HFF-Myc (cell line): Measurements from ENCODE around the gene TOPBP1.
A peak's percentile ranks its signal among the peaks of the same experiment; 100 is the strongest.

ENCODE experiments used
- DNase-seq: peaks from one replicate; pipeline ENCODE4 v3.0.0-alpha.2; 2011; ENCODE audit warnings: low read depth; ENCODE audit errors: extremely low read depth
- H3K4me3 ChIP-seq: replicated peaks from 2 replicates; pipeline ENCODE4 v1.5.1; 2011; ENCODE audit warnings: low read depth, mild to moderate bottlenecking, control low read depth, low read length
- TF ChIP-seq, protein P1 (sequence below): IDR thresholded peaks from 2 replicates; pipeline ENCODE4 v1.5.1; 2012; ENCODE audit warnings: mild to moderate bottlenecking, low read depth, low read length, control low read depth; ENCODE audit errors: missing control alignments

The TOPBP1 gene

DNA sequence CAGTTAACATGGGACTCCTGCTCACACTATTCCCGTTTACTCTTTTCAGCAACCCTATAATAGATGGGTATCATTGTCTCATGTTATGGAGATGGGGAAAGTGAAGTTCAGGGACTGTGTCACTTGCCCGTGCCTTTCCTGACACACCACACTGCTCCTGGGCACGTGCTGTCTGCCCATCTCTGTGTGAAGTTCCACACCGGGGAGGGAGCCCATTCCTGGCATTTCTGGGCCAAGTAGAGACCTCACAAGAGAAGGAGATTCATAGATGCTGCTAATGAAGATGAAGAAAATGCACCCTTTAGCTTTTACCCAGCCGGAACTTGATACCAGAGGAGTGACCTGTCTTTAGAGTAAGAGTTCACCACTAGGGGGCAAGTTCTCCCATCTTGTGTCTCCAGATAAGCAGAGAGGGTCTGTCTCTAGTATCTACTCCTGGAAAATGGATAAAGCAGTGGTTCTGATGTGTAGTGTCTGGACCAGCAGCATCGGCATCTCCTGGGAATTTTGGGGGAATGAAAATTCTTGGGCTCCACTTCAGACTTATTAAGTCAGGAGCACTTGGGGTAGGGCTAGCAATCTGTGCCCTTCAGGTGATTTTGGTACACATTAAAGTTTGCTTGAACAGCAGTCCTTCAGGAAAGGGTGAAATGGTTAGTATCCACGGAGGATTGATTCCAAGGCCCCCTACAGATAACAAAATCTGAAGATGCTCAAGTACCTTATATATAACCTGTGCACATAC lies 2.0 kb upstream of the TOPBP1 start:
- peak; percentile 43 for DNase-seq
- TF ChIP-seq, protein P1, sequence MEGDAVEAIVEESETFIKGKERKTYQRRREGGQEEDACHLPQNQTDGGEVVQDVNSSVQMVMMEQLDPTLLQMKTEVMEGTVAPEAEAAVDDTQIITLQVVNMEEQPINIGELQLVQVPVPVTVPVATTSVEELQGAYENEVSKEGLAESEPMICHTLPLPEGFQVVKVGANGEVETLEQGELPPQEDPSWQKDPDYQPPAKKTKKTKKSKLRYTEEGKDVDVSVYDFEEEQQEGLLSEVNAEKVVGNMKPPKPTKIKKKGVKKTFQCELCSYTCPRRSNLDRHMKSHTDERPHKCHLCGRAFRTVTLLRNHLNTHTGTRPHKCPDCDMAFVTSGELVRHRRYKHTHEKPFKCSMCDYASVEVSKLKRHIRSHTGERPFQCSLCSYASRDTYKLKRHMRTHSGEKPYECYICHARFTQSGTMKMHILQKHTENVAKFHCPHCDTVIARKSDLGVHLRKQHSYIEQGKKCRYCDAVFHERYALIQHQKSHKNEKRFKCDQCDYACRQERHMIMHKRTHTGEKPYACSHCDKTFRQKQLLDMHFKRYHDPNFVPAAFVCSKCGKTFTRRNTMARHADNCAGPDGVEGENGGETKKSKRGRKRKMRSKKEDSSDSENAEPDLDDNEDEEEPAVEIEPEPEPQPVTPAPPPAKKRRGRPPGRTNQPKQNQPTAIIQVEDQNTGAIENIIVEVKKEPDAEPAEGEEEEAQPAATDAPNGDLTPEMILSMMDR: peak; percentile 83
- H3K4me3 ChIP-seq: no peak overlapping the region

DNA sequence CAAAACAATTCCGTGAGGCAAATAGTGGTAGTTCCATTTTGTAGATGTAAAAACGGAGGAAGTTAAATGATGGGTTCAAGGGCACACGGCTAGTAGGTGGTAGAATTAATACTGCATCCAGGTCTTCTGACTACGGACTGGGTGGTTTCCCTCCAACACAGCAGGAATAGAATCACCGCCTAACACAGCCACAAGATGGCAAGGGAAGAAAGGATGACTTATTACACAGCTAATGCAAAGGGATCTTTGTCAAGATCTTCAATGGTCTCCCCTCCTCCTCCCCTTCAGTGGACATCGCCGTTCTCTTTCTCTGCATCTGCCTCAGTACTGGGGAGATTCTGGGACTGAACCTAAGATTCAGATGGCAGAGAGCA lies 524 bp upstream of the TOPBP1 start:
- DNase-seq: no peak
- TF ChIP-seq, protein P1: no peak
- H3K4me3 ChIP-seq: peak overlapping the region; percentile 68

DNA sequence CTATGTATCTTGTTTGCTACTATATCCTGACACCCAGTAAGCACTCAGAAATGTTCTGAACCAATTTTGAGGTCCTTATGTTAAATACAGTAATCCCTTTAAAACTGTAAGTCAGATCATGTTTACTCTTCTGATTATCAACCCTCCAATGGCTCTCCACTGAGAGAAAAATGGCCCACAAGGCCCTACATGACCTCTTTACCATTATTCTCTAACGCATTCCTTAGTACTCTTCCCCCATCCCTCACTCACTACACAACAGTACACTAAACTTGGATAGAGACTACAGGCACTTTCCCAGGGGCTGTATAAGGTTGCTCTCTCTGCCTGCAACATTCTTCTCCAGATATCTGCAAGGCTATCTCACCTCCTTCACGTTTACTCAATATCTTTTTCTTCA lies 1.9 kb downstream of the TOPBP1 start:
- TF ChIP-seq, protein P1: no peak
- peak overlapping the region; percentile 68; the same call in 1 of the 2 replicates for H3K4me3 ChIP-seq
- DNase-seq: no peak

DNA sequence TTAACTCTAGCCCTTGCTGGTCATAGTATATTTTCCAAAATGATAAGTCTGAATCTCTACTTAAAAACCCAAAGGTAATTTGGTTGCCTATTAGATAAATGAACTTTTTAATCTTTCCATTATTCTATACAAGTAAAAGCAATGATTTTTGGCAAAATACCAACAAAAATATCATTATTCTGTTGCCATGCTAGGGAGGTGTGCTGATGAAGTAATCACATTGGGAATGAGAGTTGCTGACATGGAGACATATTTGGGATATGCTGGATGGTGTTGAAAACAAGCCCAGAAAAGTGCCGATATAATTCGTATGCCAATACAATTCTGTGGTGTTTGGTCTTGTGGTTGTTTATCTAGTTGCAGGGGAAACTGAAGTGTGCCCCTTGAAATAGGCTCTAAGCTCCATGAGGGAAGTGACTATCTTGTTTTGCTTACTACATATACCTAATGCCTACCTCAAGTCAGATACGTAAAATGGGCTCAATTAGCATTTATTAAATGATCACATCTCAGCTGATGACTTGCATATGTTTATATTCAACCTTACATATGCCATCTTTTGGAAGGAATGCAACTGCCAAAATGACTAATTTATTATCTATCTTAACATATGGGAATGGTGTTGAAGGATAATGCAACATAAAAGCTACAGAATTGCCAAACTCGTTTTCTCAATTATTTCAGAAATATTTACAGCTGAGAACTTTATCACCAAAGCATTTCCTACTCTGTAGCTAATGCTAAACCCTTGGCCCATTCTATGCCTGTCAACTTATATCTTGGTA lies 5.8 kb downstream of the TOPBP1 start:
- H3K4me3 ChIP-seq: no peak overlapping the region
- DNase-seq: no peak
- TF ChIP-seq, protein P1: no peak

DNA sequence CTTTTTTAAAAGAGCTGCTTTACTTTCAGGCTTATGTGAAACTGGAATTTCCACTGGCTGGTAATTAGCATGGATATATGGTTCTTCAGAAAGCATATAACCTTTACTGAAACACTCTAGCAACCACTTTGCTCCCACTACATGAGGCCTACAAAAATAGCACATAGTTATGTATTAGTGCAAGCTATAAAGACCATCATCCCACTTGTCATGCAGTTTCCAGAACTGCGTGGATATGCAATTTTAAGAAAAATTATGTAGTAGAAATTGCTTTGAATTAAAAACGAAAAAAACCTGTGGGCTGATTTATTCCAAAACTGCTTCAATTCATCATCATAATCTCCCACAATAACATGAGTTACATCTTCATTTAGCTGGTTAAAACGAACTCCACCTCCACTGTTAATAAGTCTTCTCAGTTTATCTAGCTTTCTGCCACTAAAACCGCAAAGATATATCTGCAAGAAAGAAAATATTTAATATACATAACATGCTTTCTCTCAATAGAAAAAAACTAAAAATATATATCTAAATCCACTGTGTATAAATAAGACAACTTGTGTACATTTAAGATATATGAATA lies 12.2 kb downstream of the TOPBP1 start:
- H3K4me3 ChIP-seq: no peak overlapping the region
- DNase-seq: no peak
- TF ChIP-seq, protein P1: no peak

DNA sequence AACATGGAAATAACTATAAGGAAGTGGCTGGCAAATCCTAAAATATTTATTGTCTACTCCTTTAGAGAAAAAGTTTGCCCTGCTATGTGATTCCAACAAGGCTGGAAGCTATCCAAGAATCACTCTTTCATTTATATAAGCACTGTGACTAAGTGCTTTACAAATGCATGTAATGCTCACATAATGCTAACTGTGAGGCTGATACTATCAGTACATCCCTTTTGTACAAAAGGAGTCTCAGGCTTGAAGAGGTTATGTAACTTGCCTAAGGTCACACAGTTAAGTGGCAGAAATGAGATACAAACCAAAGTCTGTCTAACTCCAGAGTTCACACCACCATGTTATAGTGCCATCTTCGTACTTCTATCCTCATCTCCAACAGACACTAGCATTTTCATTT lies 17.0 kb downstream of the TOPBP1 start:
- peak; percentile 41 for DNase-seq
- H3K4me3 ChIP-seq: no peak overlapping the region
- TF ChIP-seq, protein P1: no peak
